ENCODE data around the gene PIM3. TPM values are rescaled to one million over a fixed set of nuclear protein-coding genes. Genes with fewer than 3 reads are reported as not detected.

Gene PIM3
- total RNA-seq, 1 donor from 2014 or later: 94.7 TPM

GRCh38 chr22:49928555-49929210 is 31.9 kb upstream of the PIM3 start:
- H3K9me3 ChIP-seq: no peaks in the 10 kb centered on the region
- H3K36me3 ChIP-seq: peaks cover 7% of the 10 kb centered on the region
- no peak for ATAC-seq
- DNase-seq: no peak
- H3K4me1 ChIP-seq: peaks cover 41% of the 10 kb centered on the region
- H3K4me3 ChIP-seq: no peak overlapping the region
- no peak overlapping the region for H3K27ac ChIP-seq
- peaks cover 8% of the 10 kb centered on the region for H3K27me3 ChIP-seq (ENCODE audit: low read depth)
- no peak for TF ChIP-seq CTCF (IDR thresholded peaks at IDR 0.05)
- intact Hi-C loops (cut with DNase I): loop anchor here (10.0 kb wide), 1 partner anchor 106 kb away; no protein-coding TSS in a partner anchor

GRCh38 chr22:49929211-49929979 is 31.2 kb upstream of the PIM3 start:
- H3K4me3 ChIP-seq: no peak overlapping the region
- peak; percentile 84 for TF ChIP-seq CTCF (IDR thresholded peaks at IDR 0.05)
- H3K9me3 ChIP-seq: no peaks in the 10 kb centered on the region
- peak; percentile 74 to 80 for ATAC-seq
- peaks cover 8% of the 10 kb centered on the region for H3K27me3 ChIP-seq (ENCODE audit: low read depth)
- H3K4me1 ChIP-seq: peaks cover 48% of the 10 kb centered on the region
- no peak overlapping the region for H3K27ac ChIP-seq
- peaks cover under 1% of the 10 kb centered on the region for H3K36me3 ChIP-seq
- DNase-seq: peak; percentile 80
- intact Hi-C loops (cut with DNase I): loop anchor here (10.0 kb wide), 1 partner anchor 105 kb away; no protein-coding TSS in a partner anchor

GRCh38 chr22:49929994-49930575 is 30.5 kb upstream of the PIM3 start:
- intact Hi-C loops (cut with DNase I): loop anchor here (10.0 kb wide), 1 partner anchor 105 kb away; no protein-coding TSS in a partner anchor
- Histone ChIP-seq H3K4me3 (no peak overlapping the region), H3K27ac (no peak overlapping the region), H3K36me3 (no peaks in the 10 kb centered on the region), H3K4me1 (peaks cover 54% of the 10 kb centered on the region), H3K27me3 (ENCODE audit: low read depth) (peaks cover 8% of the 10 kb centered on the region), H3K9me3 (no peaks in the 10 kb centered on the region)
- ATAC-seq (no peak), DNase-seq (no peak)
- TF ChIP-seq CTCF (IDR thresholded peaks at IDR 0.05): no peak

- Histone ChIP-seq H3K27me3 (ENCODE audit: low read depth) (peaks cover 8% of the 10 kb centered on the region), H3K9me3 (no peaks in the 10 kb centered on the region), H3K4me3 (no peak overlapping the region), H3K27ac (peak overlapping the region; percentile 51), H3K36me3 (no peaks in the 10 kb centered on the region), H3K4me1 (peaks cover 54% of the 10 kb centered on the region)
- DNase-seq: peak; percentile 75
- peak; percentile 80 for TF ChIP-seq CTCF (IDR thresholded peaks at IDR 0.05)
- intact Hi-C loops (cut with DNase I): no loop called here
- peak; percentile 65 to 74 for ATAC-seq
Measured at GRCh38 chr22:49930596-49931412, 29.8 kb upstream of the PIM3 start.

Data from lower lobe of right lung (tissue), 2 donors.